WI38 (cell line): ENCODE measurements around the gene KCNK3.

Experiments
- H3K4me3 ChIP-seq: 2 replicates; pipeline ENCODE4 v1.5.1; 2011; ENCODE audit warnings: low read depth, mild to moderate bottlenecking, control low read depth, low read length
- TF ChIP-seq, protein P1 (sequence below): IDR thresholded peaks from 2 replicates; pipeline ENCODE4 v1.5.1; 2012; ENCODE audit warnings: low read depth, mild to moderate bottlenecking, control low read depth, low read length

The KCNK3 gene

DNA sequence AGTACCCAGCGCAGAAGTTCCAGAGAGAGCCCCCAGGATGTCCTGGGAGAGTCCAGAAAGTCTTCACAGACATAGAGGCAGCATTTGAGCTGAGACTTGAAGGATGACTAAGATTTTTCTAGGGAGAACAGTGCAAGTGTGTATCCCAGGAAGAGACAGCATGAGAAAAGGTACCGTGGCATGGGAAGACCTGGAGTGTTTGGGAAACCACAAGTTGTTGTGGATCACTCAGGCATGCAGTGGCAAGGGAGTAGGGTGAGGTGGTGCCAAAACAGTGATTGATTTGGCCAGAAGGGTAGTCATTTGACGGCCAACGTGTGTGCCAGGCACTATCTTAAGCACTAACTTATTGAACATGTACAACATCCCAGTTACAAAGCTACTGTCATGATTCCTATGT, 24.5 kb upstream of the KCNK3 start:
- TF ChIP-seq, protein P1, sequence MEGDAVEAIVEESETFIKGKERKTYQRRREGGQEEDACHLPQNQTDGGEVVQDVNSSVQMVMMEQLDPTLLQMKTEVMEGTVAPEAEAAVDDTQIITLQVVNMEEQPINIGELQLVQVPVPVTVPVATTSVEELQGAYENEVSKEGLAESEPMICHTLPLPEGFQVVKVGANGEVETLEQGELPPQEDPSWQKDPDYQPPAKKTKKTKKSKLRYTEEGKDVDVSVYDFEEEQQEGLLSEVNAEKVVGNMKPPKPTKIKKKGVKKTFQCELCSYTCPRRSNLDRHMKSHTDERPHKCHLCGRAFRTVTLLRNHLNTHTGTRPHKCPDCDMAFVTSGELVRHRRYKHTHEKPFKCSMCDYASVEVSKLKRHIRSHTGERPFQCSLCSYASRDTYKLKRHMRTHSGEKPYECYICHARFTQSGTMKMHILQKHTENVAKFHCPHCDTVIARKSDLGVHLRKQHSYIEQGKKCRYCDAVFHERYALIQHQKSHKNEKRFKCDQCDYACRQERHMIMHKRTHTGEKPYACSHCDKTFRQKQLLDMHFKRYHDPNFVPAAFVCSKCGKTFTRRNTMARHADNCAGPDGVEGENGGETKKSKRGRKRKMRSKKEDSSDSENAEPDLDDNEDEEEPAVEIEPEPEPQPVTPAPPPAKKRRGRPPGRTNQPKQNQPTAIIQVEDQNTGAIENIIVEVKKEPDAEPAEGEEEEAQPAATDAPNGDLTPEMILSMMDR, result no peak
- H3K4me3 ChIP-seq, result no peak overlapping the region

DNA sequence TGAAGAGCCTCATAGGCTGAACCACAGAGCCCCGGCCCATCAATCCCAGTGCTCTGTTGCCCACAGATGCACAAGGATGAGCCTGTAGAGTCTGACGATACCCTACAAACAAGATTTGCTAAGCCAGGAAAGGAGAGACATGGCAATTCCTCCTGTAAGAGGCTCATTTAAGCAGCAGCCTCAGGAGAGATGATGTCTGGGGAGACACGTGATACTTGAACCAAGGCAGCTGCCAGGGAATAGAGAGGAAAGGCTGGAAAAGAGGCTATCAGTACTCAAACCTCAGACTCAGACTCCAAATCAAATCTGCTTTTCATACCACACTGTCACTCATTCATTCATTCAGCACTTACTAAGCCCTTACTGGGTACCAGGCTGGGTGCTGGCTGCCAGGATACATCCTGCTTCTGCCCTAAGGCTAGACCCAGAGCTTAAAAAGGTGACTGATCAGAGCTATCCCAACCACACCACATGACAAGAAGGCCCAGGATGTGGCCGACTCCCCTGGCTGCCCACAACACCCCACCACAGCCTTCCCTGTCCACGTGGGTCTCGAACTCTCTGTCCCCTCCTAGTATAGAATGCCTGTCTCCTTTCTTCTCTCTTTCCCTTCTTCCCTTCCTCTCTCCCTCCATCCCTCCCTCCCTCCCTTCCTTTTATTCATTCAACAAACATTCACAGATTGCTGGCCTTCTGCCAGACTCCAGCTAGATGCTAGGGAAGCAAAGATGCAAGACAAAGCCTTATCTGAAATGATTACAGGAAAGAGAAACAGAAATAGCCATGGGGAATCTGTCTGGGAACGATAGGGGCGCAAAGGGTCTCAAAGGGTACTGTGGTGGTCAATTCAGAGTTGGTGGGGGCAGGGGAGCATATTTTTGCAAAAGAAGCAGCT, 23.4 kb upstream of the KCNK3 start:
- H3K4me3 ChIP-seq, result no peak overlapping the region
- TF ChIP-seq, protein P1, result no peak

- TF ChIP-seq, protein P1, result no peak
- H3K4me3 ChIP-seq, result no peak overlapping the region
These were observed 22.4 kb upstream of the KCNK3 start for GRCh38 chr2:26670171-26670570.

DNA sequence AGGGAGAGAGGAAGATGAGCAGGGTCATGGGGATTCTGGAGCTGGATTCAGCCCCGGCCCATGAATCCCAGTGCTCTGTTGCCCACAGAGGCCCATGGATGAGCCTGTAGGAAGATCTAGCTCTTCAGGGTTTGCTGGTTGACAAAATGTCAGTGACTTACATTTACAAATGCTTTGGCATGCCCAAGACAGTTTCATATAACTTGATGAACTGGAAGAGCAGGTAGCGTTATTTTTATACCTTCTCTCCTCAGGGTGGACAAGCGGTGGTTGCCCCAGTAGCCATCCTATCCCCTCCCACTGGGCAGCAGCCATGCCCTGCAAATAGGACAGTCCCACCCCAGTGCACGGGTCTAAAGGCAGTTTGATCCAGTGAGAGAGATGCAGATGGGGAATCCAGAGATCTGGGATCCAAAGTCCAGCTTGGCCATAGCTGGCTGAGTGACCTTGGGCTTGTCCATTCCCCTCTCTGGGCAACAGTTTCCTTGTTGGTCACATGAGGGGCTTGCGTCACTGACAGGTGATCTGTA, 21.5 kb upstream of the KCNK3 start:
- no peak overlapping the region for H3K4me3 ChIP-seq
- TF ChIP-seq, protein P1, result no peak

DNA sequence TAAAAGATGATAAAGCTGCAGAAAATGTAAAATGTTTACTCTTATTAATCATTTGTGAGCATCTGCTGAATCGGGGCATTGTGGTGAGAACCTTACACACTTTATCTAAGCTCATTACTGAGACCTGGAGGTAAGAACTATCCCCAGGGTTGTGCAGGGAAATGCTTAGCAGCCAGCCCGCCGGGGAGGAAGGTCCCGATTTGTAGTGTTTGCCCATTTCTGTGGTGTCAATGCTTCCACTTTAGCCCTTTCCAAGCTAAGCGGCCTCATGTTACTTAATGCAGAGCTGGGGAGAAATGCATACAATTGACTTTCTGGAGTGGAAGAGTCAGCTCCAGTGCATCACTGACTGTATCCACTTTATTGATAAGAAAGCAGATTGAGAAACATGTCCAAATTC, 20.8 kb upstream of the KCNK3 start:
- no peak overlapping the region for H3K4me3 ChIP-seq
- TF ChIP-seq, protein P1, result no peak

- TF ChIP-seq, protein P1, result no peak
- no peak overlapping the region for H3K4me3 ChIP-seq
These were observed 20.3 kb upstream of the KCNK3 start for GRCh38 chr2:26672112-26672817.
